GM21423 (cell line): ENCODE results near the gene STAM.
"Not testable (repeated sequence)": the region's sequence is repeated elsewhere in the genome, so short reads cannot be mapped to it uniquely, and the experiment has no call there.

Experiments used
- ATAC-seq: cut with Tn5 transposase; IDR thresholded peaks from one replicate; pipeline ENCODE4 v1.9.1; 2021; ENCODE audit warnings: mild to moderate bottlenecking, moderate library complexity; ENCODE audit not compliant: unreplicated experiment

STAM gene

DNA sequence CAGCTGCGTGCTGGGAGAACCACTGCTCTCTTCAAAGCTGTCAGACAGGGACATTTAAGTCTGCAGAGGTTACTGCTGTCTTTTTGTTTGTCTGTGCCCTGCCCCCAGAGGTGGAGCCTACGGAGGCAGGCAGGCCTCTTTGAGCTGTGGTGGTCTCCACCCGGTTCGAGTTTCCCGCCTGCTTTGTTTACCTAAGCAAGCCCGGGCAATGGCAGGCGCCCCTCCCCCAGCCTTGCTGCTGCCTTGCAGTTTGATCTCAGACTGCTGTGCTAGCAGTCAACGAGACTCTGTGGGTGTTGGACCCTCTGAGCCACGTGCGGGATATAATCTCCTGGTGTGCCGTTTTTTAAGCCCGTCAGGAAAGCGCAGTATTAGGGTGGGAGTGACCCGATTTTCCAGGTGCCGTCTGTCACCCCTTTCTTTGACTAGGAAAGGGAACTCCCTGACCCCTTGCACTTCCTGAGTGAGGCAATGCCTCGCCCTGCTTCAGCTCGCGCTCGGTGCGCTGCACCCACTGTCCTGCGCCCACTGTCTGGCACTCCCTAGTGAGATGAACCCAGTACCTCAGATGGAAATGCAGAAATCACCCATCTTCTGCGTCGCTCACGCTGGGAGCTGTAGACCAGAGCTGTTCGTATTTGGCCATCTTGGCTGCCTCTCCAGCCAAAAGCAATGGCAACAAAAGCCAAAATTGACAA lies 78.5 kb downstream of the STAM start:
- not testable (repeated sequence) for ATAC-seq

DNA sequence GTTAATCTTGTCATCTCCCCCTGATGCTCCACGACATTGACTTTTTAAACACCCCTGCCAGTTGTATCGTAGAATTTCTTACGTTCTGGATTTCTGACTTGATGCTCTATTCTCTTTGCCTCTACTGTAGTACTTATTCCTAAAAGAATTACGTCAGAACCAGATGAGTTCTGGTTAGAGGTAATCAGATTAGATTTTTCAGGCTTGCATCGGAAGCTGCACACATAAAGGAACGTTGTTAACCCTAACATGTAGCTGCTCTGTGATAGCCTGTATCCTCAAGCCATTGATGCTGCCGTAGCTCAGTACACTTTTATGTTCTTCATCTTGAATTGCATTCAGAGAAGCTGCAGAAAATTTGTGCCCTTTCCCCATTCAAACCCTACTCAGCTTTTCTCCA lies 81.8 kb downstream of the STAM start:
- ATAC-seq = no peak

DNA sequence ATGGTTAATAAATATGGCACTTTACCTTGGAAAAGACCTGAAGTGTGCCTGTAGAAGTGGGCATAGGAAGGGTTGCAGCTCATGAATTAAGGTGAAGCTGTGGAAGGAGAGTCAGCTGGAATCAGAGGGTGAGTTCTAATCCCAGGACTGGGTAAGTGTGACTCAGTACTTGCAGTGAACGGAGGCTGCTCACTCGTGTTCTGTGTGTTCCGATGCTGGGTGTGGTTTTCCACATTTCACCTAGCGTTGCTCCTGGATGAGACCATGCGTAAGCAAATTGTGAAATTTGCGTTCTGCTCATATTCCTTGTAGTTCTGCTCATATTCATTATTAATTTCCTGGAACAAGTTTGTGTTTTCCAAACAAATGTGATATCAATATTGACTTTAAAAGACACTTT lies 85.7 kb downstream of the STAM start:
- no peak for ATAC-seq

DNA sequence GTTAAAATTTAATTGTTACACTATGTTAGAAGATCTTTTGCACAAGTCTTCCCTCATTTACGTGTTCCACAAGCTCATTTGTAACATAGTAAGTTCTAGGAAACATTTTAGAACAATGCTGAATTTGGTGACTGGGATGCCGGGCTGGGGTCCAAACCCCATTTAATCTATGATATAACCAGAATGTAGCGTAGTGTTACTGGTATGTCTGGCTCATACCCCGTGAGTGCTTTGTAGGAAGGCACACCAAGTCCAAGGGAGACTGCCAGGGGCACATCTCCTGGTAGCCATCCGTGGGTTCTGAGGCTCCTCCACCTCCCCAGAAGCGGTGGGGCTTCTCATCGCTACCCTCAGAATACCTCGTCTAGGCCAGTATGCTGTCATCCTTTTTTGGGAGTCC lies 86.7 kb downstream of the STAM start:
- ATAC-seq = no peak

DNA sequence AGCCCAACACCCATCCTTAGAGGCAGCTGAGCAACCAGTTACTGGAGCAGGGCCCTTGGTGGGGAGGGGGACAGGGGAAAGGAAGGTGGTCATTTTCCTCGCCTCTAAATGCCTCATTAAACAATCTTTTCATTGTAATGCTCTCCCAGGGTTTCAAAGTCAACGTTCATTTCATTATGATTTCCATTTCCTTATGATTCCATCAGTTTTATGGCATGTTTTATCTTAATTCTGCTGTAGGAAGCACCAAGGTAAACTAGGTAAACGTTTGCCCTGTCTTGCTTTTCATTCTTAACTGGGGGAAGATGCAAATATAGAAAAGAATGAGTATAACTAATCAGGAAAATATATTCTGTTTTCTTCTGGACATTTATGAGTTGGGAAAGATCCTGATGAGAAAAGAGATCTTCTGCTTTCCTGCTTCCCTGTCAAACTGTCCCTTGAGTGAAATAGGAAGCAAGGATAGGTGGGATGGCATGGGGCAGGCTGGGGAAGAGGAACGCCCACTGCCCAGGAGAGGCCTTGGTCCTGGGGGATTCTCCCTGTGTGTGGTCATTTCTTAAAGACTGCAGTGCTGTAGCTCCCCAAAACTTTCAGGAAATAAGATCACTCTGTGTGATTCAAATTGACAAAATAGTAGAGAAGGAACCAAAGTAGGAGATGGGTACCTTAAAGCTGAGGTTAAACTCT lies 87.5 kb downstream of the STAM start:
- ATAC-seq = no peak

DNA sequence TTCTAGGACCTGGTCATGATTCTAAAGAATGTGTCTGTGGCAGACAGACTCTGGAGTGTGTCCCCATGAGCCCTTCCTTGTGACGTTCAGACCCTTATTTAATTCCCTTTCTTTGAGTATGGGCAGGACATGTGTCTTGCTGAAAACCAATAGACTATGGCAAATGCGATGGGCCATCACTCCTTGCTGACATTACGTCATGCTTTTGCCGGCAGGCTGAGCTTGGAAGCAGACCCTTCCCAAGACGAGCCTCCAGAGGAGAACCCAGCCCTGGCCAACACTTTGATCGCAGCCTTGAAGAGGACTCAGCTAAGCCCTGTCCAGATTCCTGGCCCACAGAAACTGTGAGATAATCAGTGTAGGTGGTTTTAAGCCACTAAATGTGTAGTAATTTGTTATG lies 89.7 kb downstream of the STAM start:
- no peak for ATAC-seq

DNA sequence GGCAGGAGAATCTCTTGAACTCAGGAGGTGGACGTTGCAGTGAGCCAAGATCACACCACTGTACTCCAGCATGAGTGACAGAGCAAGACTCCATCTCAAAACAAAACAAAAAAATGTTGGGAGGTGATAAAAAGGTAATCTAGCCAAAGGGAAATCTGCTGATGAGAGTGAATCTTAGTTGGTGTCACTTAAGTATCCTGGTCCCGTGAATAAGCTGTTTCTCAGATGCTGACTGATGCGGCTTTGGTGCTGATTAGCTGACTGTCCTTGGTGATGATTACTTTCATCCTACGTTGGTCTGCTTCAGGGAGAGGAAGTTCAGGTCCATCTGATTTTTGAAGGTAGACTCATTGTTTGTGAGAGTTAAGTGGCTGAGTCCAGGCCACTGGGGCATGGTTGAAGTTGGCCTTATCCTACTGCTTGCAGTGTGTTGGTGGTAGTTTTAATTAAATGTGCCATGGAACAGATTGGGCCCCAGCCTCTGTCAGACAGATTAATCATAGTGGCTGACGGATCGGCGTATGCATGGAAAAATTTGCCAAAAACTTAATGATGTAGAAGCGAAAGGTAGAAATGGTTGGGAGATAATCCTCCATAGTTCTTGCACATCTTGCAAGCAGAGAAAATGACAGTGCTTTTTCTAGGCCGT lies 90.6 kb downstream of the STAM start:
- ATAC-seq = no peak

DNA sequence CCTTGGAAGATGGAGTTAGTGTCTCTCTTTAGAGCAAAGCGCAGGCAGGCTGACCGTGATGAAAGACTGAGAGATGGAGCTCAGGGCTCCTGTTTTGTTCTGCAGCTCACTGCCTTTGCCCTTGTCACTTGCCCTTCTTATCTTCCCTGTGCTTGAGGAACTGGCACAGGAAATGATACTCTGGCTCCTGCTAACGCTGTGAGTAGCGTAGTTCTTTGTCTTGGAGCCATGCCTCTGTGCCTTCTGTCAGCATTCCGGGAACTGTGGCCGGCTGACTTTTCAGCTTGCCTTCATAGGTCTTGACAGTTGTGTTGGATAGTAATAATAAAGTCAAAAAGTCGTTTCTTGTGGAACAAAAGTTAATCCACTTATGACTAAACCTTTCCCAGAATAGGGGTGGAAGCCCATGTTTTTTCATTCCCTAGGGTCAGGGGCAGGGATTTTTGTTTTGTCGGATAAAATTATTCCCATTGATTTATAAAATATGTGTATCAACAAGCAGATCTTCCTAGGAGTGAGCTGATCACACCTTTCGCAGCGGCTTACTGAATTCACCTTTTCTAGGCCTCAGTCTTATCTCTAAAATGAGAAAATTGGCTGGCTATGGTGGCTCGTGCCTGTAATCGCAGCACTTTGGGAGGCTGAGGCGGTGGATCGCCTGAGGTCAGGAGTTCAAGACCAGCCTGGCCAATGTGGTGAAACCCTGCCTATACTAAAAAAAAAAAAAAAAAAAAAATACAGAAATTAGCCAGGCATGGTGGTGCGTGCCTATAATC lies 91.4 kb downstream of the STAM start:
- no peak for ATAC-seq

DNA sequence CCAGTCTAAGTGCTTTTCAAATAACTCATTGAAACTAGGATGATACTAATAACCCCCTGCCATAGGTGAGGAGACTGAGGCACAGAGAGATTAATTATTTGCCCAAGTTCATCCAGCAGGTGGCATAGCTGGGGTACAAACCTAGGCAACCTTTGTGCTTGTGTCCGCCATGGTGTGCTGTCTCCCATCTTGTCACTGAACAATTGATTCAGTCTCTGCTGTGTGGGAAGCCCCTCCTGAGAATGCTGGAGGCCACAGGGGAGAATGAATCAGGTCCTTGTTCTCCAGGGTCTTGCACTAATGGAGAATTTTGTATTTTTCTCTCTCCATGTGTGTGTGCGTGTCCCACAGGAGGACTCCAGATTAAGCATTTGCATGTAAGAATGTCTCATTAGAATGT lies 92.3 kb downstream of the STAM start:
- ATAC-seq = no peak

DNA sequence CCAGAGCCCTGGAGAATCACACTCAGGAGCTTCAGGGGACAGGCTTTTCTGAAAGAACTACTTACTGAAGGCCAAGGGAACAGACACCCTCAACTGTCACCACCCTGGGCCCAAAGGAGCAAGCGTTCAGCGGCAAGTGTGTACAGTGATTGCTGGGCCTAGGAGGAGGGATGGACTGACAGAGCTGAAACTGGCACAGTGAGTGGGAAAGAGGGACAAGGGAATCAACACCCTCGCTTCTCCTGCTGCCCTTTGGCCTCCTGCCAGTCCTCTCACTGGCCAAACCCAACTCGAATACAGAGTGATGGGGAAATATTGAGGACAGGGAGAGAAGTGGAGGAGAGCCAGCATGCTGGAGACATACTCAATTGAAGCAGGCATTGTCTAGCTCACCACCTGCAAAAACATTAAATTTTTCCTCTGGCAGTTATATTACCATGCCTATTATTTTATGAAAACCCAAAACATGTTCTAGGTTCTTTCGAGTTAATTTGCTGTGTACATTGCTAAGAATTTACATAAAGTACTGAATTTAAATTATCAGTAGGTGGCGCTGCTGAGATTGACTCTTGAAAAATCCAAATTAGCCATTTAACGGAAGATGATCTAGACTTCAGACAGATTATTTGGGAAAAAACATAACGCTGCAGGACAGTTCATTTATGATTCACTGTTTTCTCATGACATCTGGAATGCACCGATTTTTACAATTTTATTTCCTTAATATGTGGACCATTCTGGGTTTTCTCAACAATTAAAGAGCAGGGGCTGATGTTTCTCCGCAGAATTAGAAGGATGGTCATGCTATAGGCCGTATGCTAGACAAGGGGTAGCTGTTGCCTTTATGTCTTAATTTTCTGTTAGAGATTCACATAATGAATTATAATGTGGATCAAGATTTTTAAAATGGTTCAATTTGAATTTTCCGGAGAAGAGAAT lies 93.3 kb downstream of the STAM start:
- ATAC-seq = no peak

DNA sequence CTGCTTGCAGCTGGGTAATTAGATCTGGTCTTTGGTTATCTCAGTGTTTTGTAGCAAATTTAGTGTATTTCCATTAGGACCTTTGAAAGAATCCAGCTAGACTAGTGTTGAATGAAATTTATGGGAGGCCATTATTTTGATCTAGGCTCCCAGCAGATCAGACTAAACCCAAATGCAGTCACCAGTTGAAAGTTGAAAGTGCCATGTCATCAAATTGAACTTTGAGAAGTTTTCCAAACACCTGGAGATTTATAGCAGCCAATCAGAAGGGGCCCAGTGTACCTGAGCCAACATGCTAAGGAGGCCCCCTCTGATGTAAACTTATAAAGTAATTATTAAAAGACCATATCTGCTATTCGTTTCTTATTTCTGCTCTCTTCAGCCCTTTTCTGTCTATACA lies 96.7 kb downstream of the STAM start:
- no peak for ATAC-seq

DNA sequence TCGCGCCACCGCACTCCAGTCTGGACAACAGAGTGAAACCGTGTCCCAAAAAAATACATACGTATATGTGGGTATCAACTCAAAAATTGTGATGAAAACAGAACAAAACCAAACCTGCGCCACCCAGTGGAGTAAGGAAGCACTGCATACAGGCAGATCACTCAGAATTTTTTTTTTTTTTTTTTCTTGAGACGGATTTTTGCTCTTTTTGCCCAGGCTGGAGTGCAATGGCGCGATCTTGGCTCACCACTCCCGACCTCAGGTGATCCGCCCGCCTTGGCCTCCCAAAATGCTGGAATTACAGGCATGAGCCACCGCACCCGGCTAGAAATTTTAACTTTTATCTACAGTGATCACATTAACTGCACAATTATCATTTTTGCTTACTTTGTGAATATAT lies 99.0 kb downstream of the STAM start:
- ATAC-seq = no peak

DNA sequence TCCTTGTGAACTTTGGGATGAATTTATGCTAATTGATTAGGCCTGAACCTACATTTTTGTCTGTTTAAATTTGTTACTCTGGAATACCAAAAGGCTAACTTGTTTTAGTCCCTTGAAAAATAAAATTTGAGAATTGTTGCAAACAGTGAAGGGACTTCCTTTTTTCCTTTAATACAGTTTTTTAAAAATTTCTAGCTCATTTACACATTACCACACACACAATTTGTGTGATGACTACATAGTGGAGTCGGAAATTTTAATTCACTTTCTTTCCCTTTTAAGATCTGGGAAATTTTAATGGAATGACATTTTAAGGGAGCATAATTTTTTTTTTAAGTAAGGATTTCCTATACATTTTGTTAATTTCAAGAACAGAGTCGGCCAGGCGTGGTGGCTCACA lies 99.5 kb downstream of the STAM start:
- ATAC-seq = no peak

DNA sequence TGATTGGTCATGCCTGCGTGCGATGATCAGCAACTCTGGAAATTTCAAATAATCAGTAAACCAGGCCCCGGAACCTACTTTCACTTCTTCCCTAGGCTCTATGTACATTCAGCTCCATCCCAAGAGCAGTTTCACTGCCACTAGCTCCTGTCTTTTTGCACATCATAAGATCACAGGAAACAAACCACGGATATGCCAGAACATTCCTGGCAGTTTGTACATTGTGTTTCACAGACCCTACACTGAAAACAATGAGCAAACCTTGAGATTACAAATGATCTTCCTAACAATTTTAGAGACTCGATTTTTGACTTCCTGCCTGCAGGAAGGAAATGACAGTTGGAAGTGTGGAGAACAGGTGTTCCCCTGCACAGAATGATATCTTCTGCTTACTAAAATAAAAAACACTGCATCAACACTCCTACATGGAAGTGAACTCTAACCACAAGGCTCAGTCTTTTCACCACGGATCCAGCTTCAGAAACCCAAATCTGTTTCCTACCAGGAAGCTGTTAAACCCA lies 100.5 kb downstream of the STAM start:
- no peak for ATAC-seq

DNA sequence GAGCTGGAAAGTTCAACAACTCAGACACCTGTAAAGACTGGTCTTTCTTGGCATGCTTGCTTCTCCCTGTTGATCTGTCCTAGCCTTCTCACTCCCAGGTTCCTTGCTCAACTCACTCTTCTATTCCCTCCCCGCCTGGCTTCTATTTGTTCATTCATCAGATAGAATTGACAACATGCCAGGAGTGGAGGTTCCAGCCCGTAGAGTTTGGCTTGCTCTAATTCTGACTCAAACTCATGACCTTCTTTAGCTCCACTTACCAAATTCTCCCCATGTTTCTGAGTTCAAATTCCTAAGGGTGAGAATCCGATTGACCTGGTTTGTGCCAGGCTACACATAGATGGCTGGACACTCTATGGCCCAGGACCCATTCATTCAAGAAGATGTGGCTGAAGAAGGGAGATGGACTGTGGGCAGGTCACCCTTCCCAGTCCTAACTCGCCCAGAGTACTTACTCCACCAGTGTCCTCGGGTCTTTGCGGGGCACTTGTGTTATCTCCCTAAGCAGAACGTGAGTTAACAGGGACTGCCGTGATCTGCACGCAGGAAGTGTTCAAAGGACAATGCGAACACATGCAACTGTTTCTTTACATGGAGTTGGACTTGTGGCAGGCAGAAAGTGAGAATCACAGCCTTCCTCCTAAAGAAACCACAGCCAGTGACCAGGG lies 104.1 kb downstream of the STAM start:
- no peak for ATAC-seq

DNA sequence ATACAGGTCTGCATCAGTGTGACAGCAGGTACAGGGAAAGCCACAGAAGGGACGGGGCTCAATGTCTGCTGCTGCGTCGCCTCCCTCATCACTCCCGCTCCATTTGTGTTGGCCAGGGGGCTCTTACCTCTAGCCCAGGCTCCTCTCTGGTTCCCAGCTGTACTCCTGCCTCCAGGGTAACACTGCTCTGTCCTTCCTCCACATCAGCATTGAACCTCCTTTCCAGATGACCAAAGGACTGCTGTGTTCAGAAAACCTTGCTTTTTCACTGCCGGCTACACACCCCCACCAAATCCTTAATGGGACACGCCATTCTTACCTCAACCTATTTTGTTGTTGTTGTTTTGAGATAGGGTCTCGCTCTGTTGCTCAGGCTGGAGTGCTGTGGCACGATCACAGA lies 105.9 kb downstream of the STAM start:
- no peak for ATAC-seq

DNA sequence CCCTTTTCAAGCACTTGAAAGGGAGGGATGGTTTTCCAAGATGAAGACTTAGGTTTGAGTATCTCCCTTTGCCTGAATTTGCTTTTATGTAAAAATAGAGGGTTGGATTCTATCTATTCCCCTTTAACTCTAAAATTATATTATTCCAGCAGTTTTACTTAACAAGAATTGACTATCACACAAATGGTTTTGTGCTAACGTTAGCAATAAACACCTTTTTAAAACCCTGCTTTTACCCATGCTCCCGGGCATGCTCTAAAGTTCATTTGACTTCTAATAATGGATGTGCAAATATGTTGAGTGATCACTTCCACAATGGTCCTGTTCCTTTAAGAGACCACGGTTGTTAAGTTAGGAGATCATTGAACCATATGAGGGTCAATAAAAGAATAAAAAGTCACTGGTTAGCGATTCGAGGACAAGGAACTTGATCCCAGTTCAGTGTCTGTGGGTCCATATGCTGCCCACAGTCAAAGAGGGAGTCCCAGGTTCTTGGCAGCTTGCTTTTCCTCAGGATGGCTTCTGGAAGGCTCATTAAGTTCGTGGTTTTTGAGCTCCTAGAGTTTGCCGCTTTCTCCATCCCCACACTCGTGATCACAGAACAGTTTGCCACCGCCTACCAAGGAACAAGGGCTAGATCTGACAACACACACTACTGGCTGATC lies 108.0 kb downstream of the STAM start, which contains the start of gene TMEM236:
Gene TMEM236, plus strand, starts transcription at position 421 of the 665 bp plus-strand sequence. Its CDS starts 95 bp downstream, at position 516.
- no peak for ATAC-seq

DNA sequence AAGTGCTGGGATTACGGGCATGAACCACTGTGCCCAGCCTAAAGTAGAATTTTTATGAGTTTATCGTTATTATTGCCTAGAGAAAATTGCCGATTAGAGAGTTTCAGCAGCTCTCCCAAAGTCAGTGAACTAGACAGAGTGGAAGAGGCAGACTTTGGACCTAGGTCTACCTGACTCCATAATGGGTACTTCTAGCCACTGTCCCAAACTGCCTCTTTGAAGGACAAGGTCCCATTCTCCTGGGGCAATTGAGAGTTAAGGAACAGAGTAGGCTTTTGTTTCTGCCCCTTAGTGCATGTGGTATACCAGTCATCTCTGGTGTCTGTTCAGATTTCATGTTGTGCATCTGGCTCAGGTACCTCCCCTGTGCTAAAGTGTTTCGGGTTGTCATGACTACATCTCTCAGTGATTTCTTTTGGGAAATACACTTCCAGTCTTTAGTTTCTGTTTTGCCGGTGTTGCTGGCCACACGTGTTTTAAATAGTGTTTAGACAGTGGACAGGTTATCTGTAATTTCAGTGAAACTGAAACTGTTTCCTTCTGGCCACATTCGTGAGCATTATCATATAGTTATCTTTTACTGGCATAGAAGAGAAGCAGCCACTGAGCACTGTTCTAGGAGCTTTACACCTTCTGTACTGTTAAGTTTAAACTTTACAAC lies 112.7 kb downstream of the STAM start:
- ATAC-seq = peak; percentile 93
